Mesenchymal stem cell (in vitro differentiated cells and primary cell): ENCODE measurements around the gene RNF121.
"Not testable (repeated sequence)": the region's sequence is repeated elsewhere in the genome, so short reads cannot be mapped to it uniquely, and the experiment has no call there.

Experiments used
- DNase-seq: peaks from one replicate; pipeline ENCODE4 v3.0.0-alpha.2; 2013
- H2AFZ ChIP-seq: one replicate; pipeline ENCODE4 v1.6.1; 2013; ENCODE audit warnings: low read depth, mild to moderate bottlenecking, control low read depth, inconsistent platforms, low read length, moderate library complexity
- H2AK5ac ChIP-seq: 2 replicates; pipeline ENCODE4 v1.6.1; 2013; ENCODE audit warnings: low read length, moderate library complexity, mild to moderate bottlenecking, inconsistent platforms; ENCODE audit not compliant: severe bottlenecking
- H2BK120ac ChIP-seq: one replicate; pipeline ENCODE4 v1.6.1; 2013; ENCODE audit warnings: low read depth, mild to moderate bottlenecking, inconsistent platforms, low read length, moderate library complexity
- H2BK12ac ChIP-seq, 2 experiments: one replicate each; pipeline ENCODE4 v1.6.1; 2013; ENCODE audit warnings: inconsistent platforms in 2 of 2, low read length in 2 of 2, mild to moderate bottlenecking in 2 of 2, moderate library complexity in 2 of 2, control low read depth in 1 of 2
- H2BK15ac ChIP-seq: one replicate; pipeline ENCODE4 v1.6.1; 2013; ENCODE audit warnings: mild to moderate bottlenecking, low read depth, inconsistent platforms; ENCODE audit not compliant: poor library complexity, severe bottlenecking
- H2BK5ac ChIP-seq: 2 replicates; pipeline ENCODE4 v1.6.1; 2013; ENCODE audit warnings: low read depth, mild to moderate bottlenecking, low read length, control low read depth, inconsistent platforms; ENCODE audit not compliant: poor library complexity, severe bottlenecking
- H3K14ac ChIP-seq, 2 experiments: one replicate each; pipeline ENCODE4 v1.6.1; 2013; ENCODE audit warnings: inconsistent platforms in 2 of 2, low read length in 2 of 2, control low read depth in 1 of 2, mild to moderate bottlenecking in 1 of 2, moderate library complexity in 1 of 2
- H3K18ac ChIP-seq, 2 experiments: one replicate each; pipeline ENCODE4 v1.6.1; 2013; ENCODE audit warnings: inconsistent platforms in 2 of 2, low read length in 2 of 2, control low read depth in 1 of 2, low read depth in 1 of 2, mild to moderate bottlenecking in 1 of 2
- H3K23ac ChIP-seq, 2 experiments: one replicate each; pipeline ENCODE4 v1.6.1; 2013; ENCODE audit warnings: inconsistent platforms in 2 of 2, low read length in 2 of 2, mild to moderate bottlenecking in 2 of 2, moderate library complexity in 2 of 2, control low read depth in 1 of 2
- H3K27ac ChIP-seq: 2 replicates; pipeline ENCODE4 v1.5.1; 2013; ENCODE audit warnings: mild to moderate bottlenecking, moderate library complexity, low read length, control low read depth, inconsistent platforms; ENCODE audit not compliant: poor library complexity, severe bottlenecking
- H3K27me3 ChIP-seq, 2 experiments: 2 replicates each; pipeline versions ENCODE4 v1.6.1 to v1.7.0; 2013; ENCODE audit warnings: low read length in 2 of 2, mild to moderate bottlenecking in 2 of 2, moderate library complexity in 2 of 2, control low read depth in 1 of 2, inconsistent platforms in 1 of 2; ENCODE audit not compliant: control insufficient read depth in 1 of 2, insufficient read depth in 1 of 2
- H3K36me3 ChIP-seq, 2 experiments: 2 replicates each; pipeline versions ENCODE4 v1.6.1 to v1.7.0; 2013; ENCODE audit warnings: low read length in 2 of 2, control low read depth in 1 of 2, inconsistent platforms in 1 of 2, low read depth in 1 of 2, mild to moderate bottlenecking in 1 of 2; ENCODE audit not compliant: insufficient read depth in 2 of 2, control insufficient read depth in 1 of 2
- H3K4ac ChIP-seq, 2 experiments: one replicate each; pipeline ENCODE4 v1.6.1; 2013; ENCODE audit warnings: inconsistent platforms in 2 of 2, low read length in 2 of 2, mild to moderate bottlenecking in 2 of 2, moderate library complexity in 2 of 2, control low read depth in 1 of 2, low read depth in 1 of 2
- H3K4me1 ChIP-seq: 2 replicates; pipeline ENCODE4 v1.6.1; 2013; ENCODE audit warnings: low read depth, low read length, control low read depth; ENCODE audit not compliant: control insufficient read depth, insufficient read depth
- H3K4me2 ChIP-seq: 2 replicates; pipeline ENCODE4 v1.6.1; 2013; ENCODE audit warnings: low read length, mild to moderate bottlenecking, inconsistent platforms; ENCODE audit not compliant: poor library complexity, severe bottlenecking
- H3K4me3 ChIP-seq, 2 experiments: 2 replicates each; pipeline versions ENCODE4 v1.5.1 to v1.7.0; 2013; ENCODE audit warnings: low read length in 2 of 2, mild to moderate bottlenecking in 2 of 2, control low read depth in 1 of 2, low read depth in 1 of 2; ENCODE audit not compliant: insufficient read depth in 1 of 2
- H3K79me1 ChIP-seq: replicated peaks from 2 replicates; pipeline ENCODE4 v1.6.1; 2013; ENCODE audit warnings: mild to moderate bottlenecking, control low read depth, low read length, inconsistent platforms; ENCODE audit not compliant: poor library complexity, severe bottlenecking
- H3K9ac ChIP-seq: 2 replicates; pipeline ENCODE4 v1.7.0; 2013; ENCODE audit warnings: mild to moderate bottlenecking, low read length, moderate library complexity
- H3K9me3 ChIP-seq: 2 replicates; pipeline ENCODE4 v1.7.0; 2013; ENCODE audit warnings: mild to moderate bottlenecking, low read length; ENCODE audit not compliant: control insufficient read depth
- H4K8ac ChIP-seq: one replicate; pipeline ENCODE4 v1.6.1; 2013; ENCODE audit warnings: inconsistent platforms, mild to moderate bottlenecking, low read length, moderate library complexity
- H4K91ac ChIP-seq: one replicate; pipeline ENCODE4 v1.6.1; 2013; ENCODE audit warnings: mild to moderate bottlenecking, low read length, inconsistent platforms
- WGBS: methylation state at CpG from one replicate; pipeline ENCODE4 v1.1.7; 2013; ENCODE audit warnings: mixed read lengths; 5-methylcytosine and 5-hydroxymethylcytosine counted together

The RNF121 gene

GRCh38 chr11:71895961-71896360 is 32.9 kb upstream of the RNF121 start:
- Histone ChIP-seq H4K91ac (no peak overlapping the region), H2BK5ac (no peak overlapping the region), H3K23ac (no peak overlapping the region), H3K9ac (no peak overlapping the region), H3K4ac (no peak overlapping the region), H3K4me3 (no peak overlapping the region), H2BK12ac (no peak overlapping the region), H2BK15ac (no peak overlapping the region), H2AFZ (no peak overlapping the region), H3K4me1 (no peaks in the 10 kb centered on the region), H3K14ac (no peak overlapping the region), H3K27me3 (no peaks in the 10 kb centered on the region), H3K18ac (no peak overlapping the region), H2BK120ac (no peak overlapping the region), H2AK5ac (no peak overlapping the region), H3K36me3 (peaks cover 0 to 2% of the 10 kb centered on the region in 2 experiments), H3K27ac (no peak overlapping the region), H3K9me3 (no peaks in the 10 kb centered on the region), H3K4me2 (no peak overlapping the region), H4K8ac (no peak overlapping the region), H3K79me1 (no peaks in the 10 kb centered on the region)
- DNase-seq: no peak
- 96% methylated on average over 11 of the region's 12 CpGs for WGBS

- not testable (repeated sequence) for H3K27ac ChIP-seq, H3K14ac ChIP-seq, H3K4me2 ChIP-seq, H3K23ac ChIP-seq, H2BK120ac ChIP-seq, H2AFZ ChIP-seq, H3K9me3 ChIP-seq, H3K4ac ChIP-seq, H3K18ac ChIP-seq, H2AK5ac ChIP-seq, H2BK12ac ChIP-seq, H2BK15ac ChIP-seq, H2BK5ac ChIP-seq, H3K79me1 ChIP-seq, H3K27me3 ChIP-seq, H4K91ac ChIP-seq, H3K4me1 ChIP-seq, H4K8ac ChIP-seq, H3K36me3 ChIP-seq
- 61% methylated on average over 14 of the region's 14 CpGs for WGBS
- peak overlapping the region; percentile 48 for H3K9ac ChIP-seq
- peak; percentile 32 for DNase-seq
- H3K4me3 ChIP-seq: peak overlapping the region in 1 of 2 experiments; percentile 44
Measured at GRCh38 chr11:71901137-71901536, 27.7 kb upstream of the RNF121 start.

- H2BK12ac ChIP-seq: no peak overlapping the region
- no peak overlapping the region for H4K8ac ChIP-seq
- WGBS: 97% methylated on average over 5 of the region's 9 CpGs
- no peaks in the 10 kb centered on the region for H3K79me1 ChIP-seq
- H3K4me3 ChIP-seq: no peak overlapping the region
- peaks cover 5 to 6% of the 10 kb centered on the region in 2 experiments for H3K36me3 ChIP-seq
- H3K27me3 ChIP-seq: no peaks in the 10 kb centered on the region
- H3K9ac ChIP-seq: no peak overlapping the region
- H3K18ac ChIP-seq: no peak overlapping the region
- no peak overlapping the region for H2BK5ac ChIP-seq
- no peak overlapping the region for H2AFZ ChIP-seq
- no peaks in the 10 kb centered on the region for H3K4me1 ChIP-seq
- no peak overlapping the region for H3K4ac ChIP-seq
- H3K14ac ChIP-seq: no peak overlapping the region
- H3K23ac ChIP-seq: no peak overlapping the region
- no peak overlapping the region for H2BK15ac ChIP-seq
- H3K4me2 ChIP-seq: no peak overlapping the region
- H3K27ac ChIP-seq: no peak overlapping the region
- DNase-seq: no peak
- no peaks in the 10 kb centered on the region for H3K9me3 ChIP-seq
- H2AK5ac ChIP-seq: no peak overlapping the region
- H4K91ac ChIP-seq: no peak overlapping the region
- no peak overlapping the region for H2BK120ac ChIP-seq
Measured at GRCh38 chr11:71908218-71908617, 20.6 kb upstream of the RNF121 start.

- H2BK120ac ChIP-seq, H3K4me2 ChIP-seq, H3K9me3 ChIP-seq, H3K27me3 ChIP-seq, H3K4ac ChIP-seq, DNase-seq, H3K4me3 ChIP-seq, H3K23ac ChIP-seq, H2BK5ac ChIP-seq, H3K4me1 ChIP-seq, H3K9ac ChIP-seq, H3K14ac ChIP-seq, H3K18ac ChIP-seq, H4K91ac ChIP-seq, H2AFZ ChIP-seq, H3K27ac ChIP-seq, H2AK5ac ChIP-seq, H3K79me1 ChIP-seq, H2BK15ac ChIP-seq, H2BK12ac ChIP-seq, H4K8ac ChIP-seq: not testable (repeated sequence)
- H3K36me3 ChIP-seq: peaks cover 10 to 12% of the 10 kb centered on the region in 2 experiments
- 90% methylated on average over 5 of the region's 5 CpGs for WGBS
Measured at GRCh38 chr11:71910775-71911174, 18.1 kb upstream of the RNF121 start.
